GM21381 (cell line): Measurements from ENCODE around the gene DERA.
A peak's percentile ranks its signal among the peaks of the same experiment; 100 is the strongest.
"Not testable (repeated sequence)": the region's sequence is repeated elsewhere in the genome, so short reads cannot be mapped to it uniquely, and the experiment has no call there.

ENCODE experiments used
- ATAC-seq: cut with Tn5 transposase; IDR thresholded peaks from one replicate; pipeline ENCODE4 v1.9.1; 2021; ENCODE audit warnings: mild to moderate bottlenecking, moderate library complexity; ENCODE audit not compliant: unreplicated experiment

Gene DERA

DNA sequence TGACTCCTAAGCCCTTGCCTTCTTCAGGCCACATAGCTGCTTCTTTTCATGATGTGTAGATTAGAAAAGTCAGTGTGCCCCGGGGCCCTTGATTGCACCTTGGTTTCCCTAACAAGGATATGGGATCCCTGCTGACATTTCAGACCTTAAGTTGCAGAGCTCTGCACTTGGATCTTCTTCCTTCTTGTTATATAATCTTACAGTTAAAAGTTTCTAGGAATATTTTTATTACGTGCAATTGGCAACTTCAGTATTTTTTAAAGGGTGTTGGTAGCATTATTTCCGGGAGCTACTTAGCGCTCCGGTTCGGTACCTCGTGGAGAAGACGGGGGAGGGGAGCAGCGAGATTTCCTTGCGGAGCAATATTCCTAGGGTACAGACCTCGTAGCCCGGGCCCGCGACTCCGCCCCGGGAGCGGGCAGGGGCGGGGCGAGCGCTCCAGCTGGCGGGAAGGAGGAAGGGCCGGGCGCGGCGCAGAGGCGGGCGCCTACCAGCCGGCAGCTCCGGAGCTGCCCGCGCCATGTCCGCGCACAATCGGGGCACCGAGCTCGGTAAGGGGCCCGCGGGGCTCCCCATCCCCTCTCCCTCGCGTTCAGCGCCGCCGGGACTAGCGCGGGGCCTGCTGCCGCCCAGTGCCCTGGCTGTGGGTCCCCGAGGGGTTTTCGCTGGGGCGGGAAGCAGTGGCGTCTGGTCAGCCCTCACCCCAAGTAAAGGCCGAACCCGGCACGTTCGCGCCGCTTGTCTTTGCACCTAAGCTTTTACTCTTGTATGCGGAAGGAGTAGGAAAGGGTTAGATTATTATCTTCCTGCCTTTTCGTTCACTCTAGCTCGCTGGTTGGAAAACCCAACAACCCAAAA lies at the start of gene DERA:
Gene DERA, plus strand, starts transcription at position 469 of the 858 bp plus-strand sequence. Its CDS starts 52 bp downstream, at position 521.
- peak; percentile 94 for ATAC-seq

DNA sequence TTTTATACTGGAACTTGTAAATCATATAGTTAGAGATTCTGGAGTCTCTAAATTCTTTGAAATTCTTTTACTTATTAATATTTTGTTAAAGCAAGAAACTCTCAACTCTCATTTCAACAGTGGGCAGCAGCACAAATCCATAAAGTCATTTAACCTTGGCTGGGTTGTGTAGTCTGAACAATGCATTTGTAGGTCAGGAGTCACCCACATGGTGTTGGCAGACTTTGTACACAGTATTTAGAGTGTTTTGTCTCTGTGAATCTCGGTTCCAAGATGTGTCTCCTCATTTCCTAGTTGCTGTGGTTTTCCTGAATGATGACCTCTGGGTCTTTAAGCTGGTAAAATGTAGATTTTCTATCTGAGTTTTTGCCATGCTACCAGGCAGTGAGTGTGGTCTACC lies 49.7 kb upstream of the DERA start:
- ATAC-seq, result no peak

DNA sequence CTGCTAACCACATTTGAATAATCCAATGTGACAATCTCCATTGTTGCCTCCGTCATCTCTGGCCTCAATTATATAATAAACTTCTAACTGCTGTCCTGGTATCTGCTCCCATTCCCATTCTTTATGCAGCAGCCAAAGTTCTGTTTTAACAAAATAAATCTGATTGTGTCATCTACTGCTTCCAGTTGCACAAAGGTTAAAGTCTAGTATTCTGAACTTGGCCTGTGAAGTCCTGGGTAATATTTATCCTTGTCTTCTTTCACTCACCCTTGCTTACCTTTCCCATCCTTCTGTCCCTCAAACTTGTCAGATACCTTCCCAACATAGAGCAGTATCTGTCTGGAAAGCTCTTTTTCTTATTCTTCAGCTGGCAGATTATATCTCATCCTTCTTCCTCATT lies 48.3 kb upstream of the DERA start:
- ATAC-seq, result no peak

DNA sequence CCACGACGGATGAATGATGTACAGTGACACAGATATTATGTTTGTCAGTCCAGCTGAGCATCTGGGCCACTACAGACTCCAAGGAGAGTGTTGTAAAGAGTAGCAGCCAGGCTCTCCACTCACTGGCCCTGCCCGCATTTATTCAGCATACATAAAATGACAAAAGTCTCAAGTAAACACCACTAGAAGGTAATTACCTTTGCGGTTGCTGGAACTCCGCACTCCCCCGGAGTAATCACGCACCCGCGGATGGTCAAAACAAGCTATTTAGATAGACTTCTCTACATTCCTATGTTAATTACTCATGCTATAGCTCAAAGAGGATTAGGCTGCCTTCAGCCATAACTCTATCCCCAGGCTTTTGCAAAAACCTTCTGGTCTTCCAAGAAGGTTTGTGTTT lies 47.8 kb upstream of the DERA start:
- ATAC-seq, result no peak

DNA sequence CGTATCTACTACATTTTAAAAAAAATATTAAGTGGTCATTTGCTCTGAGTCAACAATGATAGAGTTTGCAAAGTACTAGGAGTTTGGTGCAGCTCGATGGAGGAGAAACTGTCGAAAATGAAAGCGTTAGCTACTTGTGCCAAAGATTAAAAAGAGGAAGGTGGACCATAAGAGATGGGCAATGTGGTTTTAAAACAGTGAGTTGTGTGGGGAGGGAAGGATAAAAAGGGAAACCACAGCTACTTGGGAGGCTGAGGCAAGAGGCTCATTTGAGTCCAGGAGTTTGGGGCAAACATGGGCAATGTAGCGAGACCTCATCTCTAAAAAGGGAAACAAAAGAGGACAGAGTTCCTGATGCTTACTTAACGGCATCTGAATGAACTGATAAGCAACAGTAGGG lies 47.1 kb upstream of the DERA start:
- peak; percentile 90 for ATAC-seq

DNA sequence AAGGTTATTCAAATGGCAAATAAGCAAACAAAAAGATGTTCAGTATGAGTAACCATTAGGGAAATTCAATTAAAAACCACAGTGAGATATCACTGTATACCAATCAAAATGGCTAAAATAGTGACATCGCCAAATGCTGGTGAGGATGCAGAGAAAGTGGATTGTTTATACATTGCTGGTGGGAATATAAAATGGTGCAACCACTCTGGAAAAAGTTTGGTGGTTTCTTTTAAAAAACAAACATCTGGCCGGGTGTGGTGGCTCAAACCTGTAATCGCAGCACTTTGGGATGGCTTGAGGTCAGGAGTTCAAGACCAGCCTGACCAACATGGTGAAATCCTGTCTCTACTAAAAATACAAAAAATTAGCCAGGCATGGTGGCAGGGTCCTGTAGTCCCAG lies 42.9 kb upstream of the DERA start:
- ATAC-seq, result no peak

DNA sequence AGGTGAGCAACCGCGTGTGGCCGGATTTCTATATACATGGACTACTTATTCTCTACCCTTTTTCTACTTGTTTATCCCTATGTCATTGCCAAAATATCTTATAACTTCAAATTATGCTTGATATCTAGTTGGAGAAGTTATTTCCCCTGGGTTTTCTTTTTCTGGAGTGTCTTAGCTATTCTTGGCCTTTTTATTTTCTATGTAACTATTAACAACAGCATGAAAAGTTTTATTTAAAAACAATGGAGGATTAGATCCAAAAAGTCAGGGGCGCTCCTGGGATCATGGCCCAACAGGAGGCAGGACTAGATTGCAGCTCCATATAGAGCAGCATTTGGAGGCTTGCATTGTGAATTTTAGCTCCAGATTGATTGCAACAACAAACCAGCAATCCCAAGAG lies 37.6 kb upstream of the DERA start:
- no peak for ATAC-seq

DNA sequence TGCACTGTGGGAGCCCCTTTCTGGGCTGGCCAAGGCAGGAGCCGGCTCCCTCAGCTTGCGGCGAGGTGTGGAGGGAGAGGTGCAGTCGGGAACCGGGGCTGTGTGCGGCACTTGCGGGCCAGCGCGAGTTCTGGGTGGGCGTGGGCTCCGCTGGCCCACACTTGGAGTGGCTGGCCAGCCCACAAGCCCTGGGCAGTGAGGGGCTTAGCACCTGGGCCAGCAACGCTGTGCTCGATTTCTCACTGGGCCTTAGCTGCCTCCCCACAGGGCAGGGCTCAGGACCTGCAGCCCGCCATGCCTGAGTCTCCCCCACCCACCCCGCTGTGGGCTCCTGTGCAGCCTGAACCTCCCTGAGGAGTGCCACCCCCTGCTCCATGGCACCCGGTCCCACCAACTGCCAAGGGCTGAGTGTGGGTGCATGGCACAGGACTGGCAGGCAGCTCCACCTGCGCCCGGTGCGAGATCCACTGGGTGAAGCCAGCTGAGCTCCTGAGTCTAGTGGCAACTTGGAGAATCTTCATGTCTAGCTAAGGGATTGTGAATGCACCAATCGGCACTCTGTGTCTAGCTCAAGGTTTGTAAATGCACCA lies 36.5 kb upstream of the DERA start:
- ATAC-seq, result not testable (repeated sequence)

DNA sequence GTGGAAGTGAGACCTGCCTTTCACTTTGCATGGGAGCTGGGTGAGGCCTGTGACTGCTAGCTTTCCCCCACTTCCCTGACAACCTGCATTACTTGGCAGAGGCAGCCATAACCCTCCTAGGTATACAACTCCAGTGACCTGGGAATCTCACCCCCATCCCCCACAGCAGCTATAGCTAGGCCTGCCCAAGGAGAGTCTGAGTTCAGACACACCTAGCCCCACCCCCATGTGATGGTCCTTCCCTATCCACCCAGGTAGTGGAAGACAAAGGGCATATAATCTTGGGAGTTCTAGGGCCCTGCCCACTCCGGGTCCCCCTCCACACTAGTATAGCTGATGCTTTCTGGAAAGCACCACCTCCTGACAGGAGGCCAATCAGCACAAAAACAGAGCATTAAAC lies 35.3 kb upstream of the DERA start:
- ATAC-seq, result no peak

DNA sequence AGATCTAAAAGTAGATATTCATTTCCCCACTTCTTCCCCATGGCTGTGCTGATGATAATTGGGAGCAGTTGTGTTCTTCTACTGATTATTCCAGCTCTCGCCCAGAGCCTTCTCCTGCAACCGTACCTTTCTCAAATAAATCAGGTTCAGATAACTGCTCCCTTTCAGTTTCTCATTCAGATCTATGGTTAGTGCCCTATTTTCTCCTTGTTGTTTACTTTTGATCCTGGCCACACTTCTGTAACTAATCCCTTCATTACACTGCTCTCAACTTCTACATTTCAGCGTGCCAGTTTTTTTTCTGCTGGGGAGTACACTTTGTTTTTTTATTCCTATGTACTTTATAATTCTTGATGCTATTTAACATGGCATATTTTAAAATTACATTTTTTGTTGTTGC lies 31.7 kb upstream of the DERA start:
- no peak for ATAC-seq

DNA sequence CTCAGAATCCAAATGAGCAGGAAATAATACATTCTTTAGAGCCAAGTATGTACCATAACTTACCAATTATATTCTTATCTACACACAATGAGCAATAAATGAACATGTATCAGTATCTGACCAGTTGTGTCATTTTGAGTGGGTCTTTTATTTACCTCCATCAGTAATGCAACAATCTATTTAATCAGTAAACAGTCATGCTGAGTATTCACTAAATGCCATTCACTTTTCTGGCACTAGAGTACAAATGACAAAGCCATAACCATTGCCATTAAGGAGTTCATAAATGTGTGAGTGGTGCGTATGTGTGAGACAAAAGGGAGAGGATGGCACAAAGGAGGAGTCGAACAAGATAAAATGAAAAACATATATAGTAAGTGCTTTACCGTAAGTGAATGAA lies 30.4 kb upstream of the DERA start:
- no peak for ATAC-seq

DNA sequence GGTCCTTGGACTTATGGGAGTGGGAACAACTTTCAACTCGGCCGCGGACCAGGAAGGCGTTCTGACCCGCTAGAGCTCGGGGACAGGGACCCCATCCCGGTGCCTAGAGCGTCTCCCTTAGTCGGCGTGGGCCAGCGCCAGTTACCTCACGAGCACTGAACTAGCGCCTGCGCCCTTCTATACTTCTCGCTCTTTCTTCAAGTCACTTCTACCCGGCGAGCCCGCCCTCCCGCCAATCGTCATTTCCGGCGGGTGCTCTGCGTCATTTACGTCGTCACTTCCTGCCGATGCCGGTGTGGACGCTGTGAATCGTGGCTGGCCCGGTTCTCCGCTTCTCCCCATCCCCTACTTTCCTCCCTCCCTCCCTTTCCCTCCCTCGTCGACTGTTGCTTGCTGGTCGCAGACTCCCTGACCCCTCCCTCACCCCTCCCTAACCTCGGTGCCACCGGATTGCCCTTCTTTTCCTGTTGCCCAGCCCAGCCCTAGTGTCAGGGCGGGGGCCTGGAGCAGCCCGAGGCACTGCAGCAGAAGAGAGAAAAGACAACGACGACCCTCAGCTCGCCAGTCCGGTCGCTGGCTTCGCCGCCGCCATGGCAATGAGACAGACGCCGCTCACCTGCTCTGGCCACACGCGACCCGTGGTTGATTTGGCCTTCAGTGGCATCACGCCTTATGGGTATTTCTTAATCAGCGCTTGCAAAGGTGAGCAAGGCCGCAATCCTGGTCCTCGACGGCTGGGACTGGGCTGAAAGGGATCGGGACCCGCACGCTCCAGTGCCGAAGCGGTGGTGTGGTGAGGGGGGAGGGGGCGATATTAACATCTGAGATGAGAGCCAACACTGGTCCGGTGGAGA lies 28.8 kb upstream of the DERA start, which contains the start of gene STRAP:
Gene STRAP, plus strand, starts transcription at position 270 of the 854 bp plus-strand sequence. Its CDS starts 321 bp downstream, at position 591.
- peak; percentile 96 for ATAC-seq

DNA sequence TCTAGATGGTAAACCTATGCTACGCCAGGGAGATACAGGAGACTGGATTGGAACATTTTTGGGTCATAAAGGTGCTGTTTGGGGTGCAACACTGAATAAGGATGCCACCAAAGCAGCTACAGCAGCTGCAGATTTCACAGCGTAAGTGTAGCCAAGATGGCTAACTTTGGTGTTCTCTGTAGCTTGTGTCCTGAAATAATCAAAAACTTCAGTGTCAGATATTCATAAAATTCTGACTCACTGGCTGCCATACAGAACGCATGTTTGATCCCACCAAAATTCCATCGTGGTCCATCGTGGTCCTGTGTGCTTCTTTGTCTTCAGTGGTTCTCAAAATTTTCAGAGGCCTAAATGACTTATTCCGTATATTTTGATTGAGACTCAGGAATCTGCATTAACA lies 27.6 kb upstream of the DERA start:
- ATAC-seq, result no peak

DNA sequence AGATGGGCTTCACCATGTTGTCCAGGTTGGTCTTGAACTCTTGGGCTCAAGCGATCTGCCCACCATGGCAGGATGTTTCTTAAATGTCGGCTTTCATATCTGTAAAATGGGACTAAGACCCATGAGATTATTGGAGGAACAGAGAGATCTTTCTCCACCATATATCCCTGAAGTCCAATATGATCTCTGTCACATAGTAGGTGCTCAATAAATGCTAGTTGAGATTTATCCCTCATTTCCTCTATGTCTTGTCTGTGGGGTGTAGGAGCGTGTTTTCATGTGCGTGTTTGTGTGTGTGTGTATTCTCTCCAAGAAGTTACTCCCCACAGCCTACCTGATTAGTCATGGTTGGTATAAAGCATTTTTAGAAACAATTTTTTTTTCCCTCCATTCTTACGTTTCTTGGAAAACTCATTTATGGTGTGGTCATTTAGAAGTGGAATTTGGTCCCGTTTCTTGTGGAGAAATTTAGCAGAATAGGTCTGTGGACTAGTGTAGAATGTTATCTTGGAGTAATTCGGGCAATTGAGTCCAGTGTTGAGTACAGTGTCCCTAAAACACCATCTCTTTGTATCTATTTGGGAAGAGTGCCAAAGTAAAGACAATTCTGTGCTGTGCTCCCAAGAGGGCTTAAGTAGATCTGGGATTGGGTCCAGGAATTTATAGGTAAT lies 24.6 kb upstream of the DERA start:
- ATAC-seq, result no peak

DNA sequence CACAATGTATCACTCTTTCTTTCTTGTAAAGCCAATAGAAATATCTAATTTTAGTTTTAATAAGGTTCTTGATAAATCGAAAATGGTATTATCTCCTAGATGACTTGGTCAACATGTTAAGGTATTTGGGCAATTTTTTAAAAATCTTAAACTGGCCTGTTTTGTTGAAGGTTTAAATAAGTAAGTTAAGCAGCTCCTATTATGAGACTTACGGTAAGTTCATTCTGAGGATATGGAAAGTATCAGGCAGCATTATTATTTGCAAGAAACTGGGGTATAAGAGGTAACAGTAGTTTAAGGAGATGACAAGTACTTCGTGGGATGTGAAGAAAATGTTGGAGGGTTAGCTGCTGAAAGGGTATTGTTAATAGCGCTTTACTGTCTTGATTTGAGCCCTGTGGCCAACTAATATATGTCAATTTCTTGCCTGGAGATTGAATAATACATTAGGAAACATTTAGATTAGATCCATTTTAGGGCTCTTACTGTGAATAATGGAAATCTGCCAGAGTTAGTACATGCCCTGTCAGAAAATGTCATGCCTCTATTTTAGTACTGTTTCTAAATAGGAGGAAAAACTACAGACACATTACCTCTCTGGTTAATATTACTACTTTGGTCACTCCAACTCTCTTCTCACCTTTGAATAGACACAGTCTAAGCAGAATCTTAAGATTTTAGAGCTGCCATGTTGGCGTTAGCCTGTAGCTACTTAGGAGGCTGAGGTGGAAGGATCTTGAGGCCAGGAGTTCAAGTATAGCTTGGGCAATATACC lies 23.9 kb upstream of the DERA start:
- ATAC-seq, result no peak

DNA sequence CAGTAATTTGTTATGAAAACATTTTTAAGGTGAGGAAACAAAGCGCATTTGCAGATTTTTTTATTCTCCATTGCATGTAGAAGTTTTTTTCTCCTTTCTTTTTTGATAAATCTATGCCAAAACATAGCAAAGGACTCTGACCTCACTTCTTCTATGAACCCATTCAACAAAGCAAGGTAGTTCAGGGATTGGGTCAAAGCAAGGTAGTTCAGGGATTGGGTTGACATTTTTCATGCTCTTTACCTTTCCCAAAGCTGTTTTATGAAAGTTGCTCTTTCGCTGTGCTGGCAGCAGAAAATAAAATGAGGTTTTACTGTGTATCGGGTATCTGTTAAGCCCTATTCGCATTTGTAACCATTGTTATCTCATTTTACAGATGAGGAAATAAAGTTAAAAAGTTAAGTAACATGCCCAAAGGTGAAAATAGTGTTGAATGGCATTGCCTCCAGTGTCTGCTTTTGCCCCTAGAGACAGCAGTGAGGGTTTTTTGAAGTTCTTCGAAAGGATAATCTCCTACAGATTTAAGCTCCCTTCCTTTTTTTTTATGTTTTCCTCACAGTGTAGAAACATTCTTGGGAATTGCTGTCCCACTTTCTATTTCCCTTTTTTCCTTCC lies 18.4 kb upstream of the DERA start:
- no peak for ATAC-seq

DNA sequence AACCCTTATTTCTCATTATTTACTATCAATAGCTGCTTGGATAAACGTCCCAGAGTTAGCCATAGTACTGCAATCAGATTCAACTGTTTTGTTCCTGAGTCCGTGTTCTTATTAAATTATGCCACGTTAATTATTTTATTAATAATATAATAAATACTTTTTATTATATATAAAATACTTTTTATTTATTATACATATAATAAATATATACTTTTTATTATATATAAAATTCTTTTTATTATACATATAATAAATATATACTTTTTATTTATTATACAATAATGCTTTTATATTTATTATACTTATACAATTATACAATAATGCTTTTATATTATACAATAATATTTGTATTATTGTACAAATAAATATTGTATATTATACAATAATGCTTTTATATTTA lies 17.9 kb upstream of the DERA start:
- no peak for ATAC-seq

DNA sequence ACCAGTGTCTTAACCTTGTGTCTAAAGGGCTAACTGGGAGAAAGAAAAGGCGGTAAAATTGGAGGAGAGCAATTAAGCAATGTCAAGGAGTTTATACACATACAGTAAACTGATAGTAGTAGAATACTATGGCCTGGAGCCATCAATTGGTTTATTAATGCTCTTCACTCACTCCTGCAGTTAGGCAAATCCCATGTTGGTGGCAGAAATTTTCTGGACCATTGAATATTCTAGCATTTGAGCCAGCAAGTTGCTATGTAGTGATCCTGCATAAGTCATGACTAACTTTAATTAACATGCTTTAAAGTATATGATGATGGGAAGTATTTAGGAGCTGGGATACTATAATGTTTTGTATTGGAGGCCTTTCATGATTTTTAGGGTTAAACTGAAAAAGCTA lies 14.3 kb upstream of the DERA start:
- ATAC-seq, result no peak

DNA sequence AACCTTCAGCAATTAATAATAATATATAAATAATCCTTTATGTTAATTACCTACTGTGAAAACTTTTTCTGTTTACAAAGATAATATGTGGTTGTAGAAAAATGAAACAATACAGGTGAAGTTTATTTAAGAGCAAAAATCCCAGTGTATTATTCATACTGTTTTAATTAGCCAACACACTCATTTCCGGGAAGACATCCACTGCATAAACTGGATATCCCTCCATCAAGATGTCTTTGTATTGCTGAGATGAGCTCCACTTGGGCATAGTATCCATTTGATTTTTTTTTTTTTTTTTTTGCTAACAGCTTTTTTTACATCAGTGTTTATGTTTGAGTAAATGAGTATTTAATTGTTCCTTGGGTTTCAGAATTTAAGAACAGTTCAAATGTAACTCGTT lies 13.7 kb upstream of the DERA start:
- no peak for ATAC-seq
